OCI-LY1 (cell line): ENCODE data around the gene SPNS2.

Source experiments
- CTCF ChIP-seq: fragments of 200-600 bp; sonication (generic), shearing (Covaris generic); IDR thresholded peaks from 2 replicates; pipeline ENCODE4 v1.5.1; 2017; ENCODE audit warnings: mild to moderate bottlenecking, antibody characterized with exemption, low read length, moderate library complexity, mixed read lengths
- EZH2 ChIP-seq: fragments of 200-600 bp; sonication (generic), shearing (Covaris generic); IDR thresholded peaks from 2 replicates; pipeline ENCODE4 v1.8.0; 2017; ENCODE audit warnings: borderline replicate concordance, mixed run types, mild to moderate bottlenecking, antibody characterized with exemption, low read length, moderate library complexity, mixed read lengths

DNA sequence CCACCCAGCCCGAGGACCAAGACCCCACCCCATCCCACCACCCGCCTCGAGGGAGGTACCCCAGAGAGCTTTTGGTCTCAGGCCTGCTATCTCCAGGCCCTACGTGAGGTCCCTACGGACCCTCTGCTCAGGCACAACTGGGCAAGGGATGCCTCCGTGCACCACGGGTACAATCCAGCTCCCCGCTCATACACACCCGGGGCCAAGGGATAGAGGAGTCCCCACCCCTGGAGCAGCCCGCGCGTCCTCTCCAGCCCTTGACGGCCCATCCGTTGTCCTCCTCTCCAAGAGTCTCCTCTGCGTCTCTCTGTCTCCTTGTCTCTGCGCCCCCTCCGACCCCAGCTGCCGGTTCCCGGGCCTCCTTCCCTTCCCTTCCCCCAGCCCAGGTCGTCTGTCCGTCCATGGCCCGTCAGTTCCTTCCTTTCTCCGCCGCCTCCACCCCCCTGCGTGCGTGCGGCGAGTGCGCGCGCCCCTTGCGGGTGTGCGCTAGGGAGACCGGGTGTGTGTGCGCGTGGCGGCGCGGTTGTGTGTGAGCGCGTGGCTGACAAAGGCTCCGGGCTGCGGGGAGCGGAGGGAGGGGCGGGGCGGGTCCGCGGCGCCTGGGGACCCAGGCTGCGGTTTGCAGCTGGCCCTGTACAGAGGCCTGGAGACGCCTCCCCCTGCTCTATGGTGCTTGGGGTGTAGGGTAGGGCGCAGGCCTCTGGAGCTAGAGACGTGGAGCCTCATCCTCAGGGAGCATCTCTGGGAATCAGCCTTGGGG lies 930 bp downstream of the SPNS2 start:
- TF ChIP-seq CTCF (no peak), EZH2 (no peak)
